Nasal cavity respiratory epithelium epithelial cell of viscerocranial mucosa (primary cell): ENCODE data around the gene MAPKBP1. TPM values are rescaled to one million over a fixed set of nuclear protein-coding genes. Genes with fewer than 3 reads are reported as not detected.

Experiments used
- total RNA-seq: library from RNA; depleted of rRNA; stranded (reverse); fragments of >200 nt; gene quantifications from 2 replicates; pipeline ENCODE4 v1.2.3, GENCODE V29; 2014

MAPKBP1 gene
- total RNA-seq = 26.0 and 46.6 TPM in 2 replicates

GRCh38 chr15:41774062-41774881 lies at the start of gene MAPKBP1:
MAPKBP1 (plus strand) TSS chr15:41774484; CDS start chr15:41775276, 792 bp downstream.

GRCh38 chr15:41827880-41828806 lies 53.9 kb downstream of the MAPKBP1 start, which contains the start of gene JMJD7:
JMJD7 (plus strand) TSS chr15:41828092; CDS start chr15:41828125, 33 bp downstream.

GRCh38 chr15:41838400-41838897 lies 64.2 kb downstream of the MAPKBP1 start, which contains the start of gene PLA2G4B:
PLA2G4B (plus strand) TSS chr15:41838847; CDS start chr15:41838914, 67 bp downstream.

Other genes starting within 250 kb of the MAPKBP1 start
- 31.8 and 41.4 TPM in 2 replicates for gene RPAP1, start 230.2 kb upstream of the MAPKBP1 start, total RNA-seq
- 4.1 and 9.3 TPM in 2 replicates for gene TYRO3, start 215.3 kb upstream of the MAPKBP1 start, total RNA-seq
- 32.1 and 52.8 TPM in 2 replicates for gene MGA, start 114.1 kb upstream of the MAPKBP1 start, total RNA-seq
- gene JMJD7, start 53.6 kb downstream of the MAPKBP1 start, total RNA-seq = 17.8 and 18.1 TPM in 2 replicates
- gene PLA2G4B, start 64.4 kb downstream of the MAPKBP1 start, total RNA-seq = 6.6 and 17.1 TPM in 2 replicates
- gene SPTBN5, start 119.6 kb downstream of the MAPKBP1 start, total RNA-seq = 0.34 and 1.2 TPM in 2 replicates
- gene EHD4, start 198.1 kb downstream of the MAPKBP1 start, total RNA-seq = 28.4 and 41.3 TPM in 2 replicates
- 0.14 and 2.4 TPM in 2 replicates for gene PLA2G4E, start 246.6 kb downstream of the MAPKBP1 start, total RNA-seq